MCF 10A (cell line): Measurements from ENCODE around the gene KMT2D. TPM values are rescaled to one million over a fixed set of nuclear protein-coding genes. Genes with fewer than 3 reads are reported as not detected.

Experiments used
- BruUV-seq: library from RNA; stranded (reverse); fragments of 400-500 nt; replicated peaks from 2 replicates; lab custom pipeline; 2021; lab: Mats Ljungman, UMichigan
- CTCF ChIA-PET: fragments of 300-600 bp; sonication (Branson Sonifier 250); formaldehyde crosslinking; extraction: SDS; loops from one replicate; lab custom pipeline; 2021; ENCODE audit warnings: antibody characterized with exemption, inconsistent platforms; lab: Yijun Ruan, JAX
- POLR2A ChIA-PET: fragments of 300-600, 350-650 bp; sonication (Branson Sonifier 250); formaldehyde crosslinking; extraction: SDS; loops from one replicate; lab custom pipeline; 2020; ENCODE audit warnings: antibody characterized with exemption, inconsistent platforms; lab: Yijun Ruan, JAX
- DNase-seq: peaks from one replicate; pipeline ENCODE4 v3.0.0-alpha.2; 2018; ENCODE audit not compliant: unreplicated experiment
- H3K27ac Mint-ChIP-seq: one replicate; pipeline ENCODE4 v1.8.0; 2022; ENCODE audit warnings: mild to moderate bottlenecking, low read depth, mixed read lengths; ENCODE audit not compliant: unreplicated experiment
- H3K27me3 Mint-ChIP-seq: one replicate; pipeline ENCODE4 v1.8.0; 2022; ENCODE audit warnings: mixed read lengths; ENCODE audit not compliant: insufficient read depth, unreplicated experiment
- H3K36me3 Mint-ChIP-seq: one replicate; pipeline ENCODE4 v1.8.0; 2022; ENCODE audit warnings: mild to moderate bottlenecking, moderate library complexity, mixed read lengths; ENCODE audit not compliant: insufficient read depth, unreplicated experiment
- H3K4me1 Mint-ChIP-seq: one replicate; pipeline ENCODE4 v1.8.0; 2022; ENCODE audit warnings: mixed read lengths; ENCODE audit not compliant: insufficient read depth, unreplicated experiment
- H3K4me3 Mint-ChIP-seq: one replicate; pipeline ENCODE4 v1.8.0; 2022; ENCODE audit warnings: mild to moderate bottlenecking, moderate library complexity, mixed read lengths; ENCODE audit not compliant: unreplicated experiment
- H3K9me3 Mint-ChIP-seq: one replicate; pipeline ENCODE4 v1.8.0; 2022; ENCODE audit warnings: mixed read lengths; ENCODE audit not compliant: unreplicated experiment
- CTCF ChIP-seq: fragments of 200-600 bp; IDR thresholded peaks from one replicate; pipeline ENCODE4 v1.8.0; 2022; ENCODE audit warnings: antibody characterized with exemption, mild to moderate bottlenecking; ENCODE audit not compliant: unreplicated experiment
- intact Hi-C: fragments of 100-400 bp; cut with micrococcal nuclease; formaldehyde crosslinking; loops from 2 replicates; pipeline ENCODE4 v1.14.1; 2022
- total RNA-seq: library from RNA; stranded (reverse); gene quantifications from 2 replicates; pipeline ENCODE4 v1.2.3, GENCODE V29; 2022

Gene KMT2D
- total RNA-seq, 1 experiment from 2014 or later: 76.9 TPM

GRCh38 chr12:49055978-49056754 is 4.4 kb downstream of the KMT2D start:
- intact Hi-C loops: no loop called here
- Mint-ChIP-seq H3K36me3 (peaks cover 43% of the 10 kb centered on the region), H3K9me3 (no peaks in the 10 kb centered on the region), H3K27me3 (no peaks in the 10 kb centered on the region), H3K4me1 (peaks cover 27% of the 10 kb centered on the region), H3K4me3 (peak overlapping the region; percentile 91), H3K27ac (peak overlapping the region; percentile 29)
- CTCF ChIA-PET: interaction anchor here (0.6 to 1.9 kb wide), 6 partner anchors 8 to 268 kb away, joined by 3 to 8 read pairs (median 4); partner anchors contain the start of gene TUBA1A
- no peak for TF ChIP-seq CTCF
- peak; percentile 57 for DNase-seq
- BruUV-seq: no TSS peak
- POLR2A ChIA-PET: interaction anchor here (0.5 to 5.1 kb wide), 5 partner anchors 10 to 135 kb away, joined by 3 to 27 read pairs (median 4); partner anchors contain the start of genes LMBR1L and TUBA1B

GRCh38 chr12:49055092-49055491 is 5.5 kb downstream of the KMT2D start:
- H3K36me3 Mint-ChIP-seq: peaks cover 44% of the 10 kb centered on the region

GRCh38 chr12:49054524-49054923 is 6.1 kb downstream of the KMT2D start:
- Mint-ChIP-seq H3K36me3 (peaks cover 50% of the 10 kb centered on the region), H3K9me3 (no peaks in the 10 kb centered on the region), H3K4me1 (peaks cover 33% of the 10 kb centered on the region), H3K4me3 (no peak overlapping the region), H3K27me3 (no peaks in the 10 kb centered on the region), H3K27ac (no peak overlapping the region)
- no TSS peak for BruUV-seq
- no peak for TF ChIP-seq CTCF
- intact Hi-C loops: no loop called here
- POLR2A ChIA-PET: interaction anchor here (1.3 to 1.7 kb wide), 2 partner anchors 25 to 76 kb away, joined by 3 to 6 read pairs; partner anchors contain the start of gene TUBA1B
- CTCF ChIA-PET: interaction anchor here (0.6 to 1.9 kb wide), 3 partner anchors 8 to 44 kb away, joined by 3 to 8 read pairs (median 6); no protein-coding TSS in a partner anchor
- DNase-seq: no peak

More at GRCh38 chr12:49055092-49055491, 5.5 kb downstream of the KMT2D start:
- ChIA-PET CTCF (interaction anchor here (0.6 to 1.9 kb wide), 4 partner anchors 9 to 53 kb away, joined by 4 to 8 read pairs (median 6); no protein-coding TSS in a partner anchor), POLR2A (interaction anchor here (0.9 to 1.7 kb wide), 3 partner anchors 9 to 76 kb away, joined by 3 to 6 read pairs (median 4); partner anchors contain the start of gene TUBA1B)
- intact Hi-C loops: no loop called here
- no peaks in the 10 kb centered on the region for H3K9me3 Mint-ChIP-seq
- H3K27ac Mint-ChIP-seq: peak overlapping the region; percentile 29
- H3K27me3 Mint-ChIP-seq: no peaks in the 10 kb centered on the region
- DNase-seq: no peak
- no peak overlapping the region for H3K4me3 Mint-ChIP-seq
- TF ChIP-seq CTCF: no peak
- peaks cover 32% of the 10 kb centered on the region for H3K4me1 Mint-ChIP-seq
- no TSS peak for BruUV-seq

- Mint-ChIP-seq H3K4me1 (peaks cover 33% of the 10 kb centered on the region), H3K36me3 (peaks cover 54% of the 10 kb centered on the region), H3K27me3 (no peaks in the 10 kb centered on the region), H3K9me3 (no peaks in the 10 kb centered on the region), H3K4me3 (no peak overlapping the region), H3K27ac (no peak overlapping the region)
- ChIA-PET POLR2A (interaction anchor here (1.3 kb wide), 1 partner anchor 25 kb away, joined by 3 read pairs; no protein-coding TSS in a partner anchor), CTCF (interaction anchor here (0.6 to 1.0 kb wide), 2 partner anchors 11 to 45 kb away, joined by 3 to 6 read pairs; no protein-coding TSS in a partner anchor)
- intact Hi-C loops: no loop called here
- TF ChIP-seq CTCF: no peak
- DNase-seq: no peak
- BruUV-seq: no TSS peak
These were observed 6.5 kb downstream of the KMT2D start for GRCh38 chr12:49054096-49054495.
